IPS-18c (cell line): ENCODE measurements around the gene BRSK1.

Source experiments
- H3K4me3 ChIP-seq: 2 replicates; pipeline ENCODE4 v1.7.0; 2013; ENCODE audit warnings: low read depth, mild to moderate bottlenecking, low read length, moderate library complexity; ENCODE audit not compliant: insufficient read depth
- H3K9me3 ChIP-seq: one replicate; pipeline ENCODE4 v1.6.1; 2013; ENCODE audit warnings: mild to moderate bottlenecking, low read length, moderate library complexity; ENCODE audit not compliant: control insufficient read depth, insufficient read depth

Gene BRSK1

GRCh38 chr19:55283548-55284377 lies at the start of gene BRSK1:
TSS of gene BRSK1 (plus strand) at chr19:55283997. CDS start at chr19:55284443, 446 bp downstream.
- Histone ChIP-seq H3K4me3 (peak within 1 kb of the TSS; percentile 49), H3K9me3 (no peaks in the 10 kb centered on the region)

- no peak overlapping the region for H3K4me3 ChIP-seq
- H3K9me3 ChIP-seq = no peaks in the 10 kb centered on the region
Measured at GRCh38 chr19:55238030-55238429, 45.8 kb upstream of the BRSK1 start.

GRCh38 chr19:55239004-55239403 lies 44.8 kb upstream of the BRSK1 start:
- Histone ChIP-seq H3K4me3 (no peak overlapping the region), H3K9me3 (no peaks in the 10 kb centered on the region)

GRCh38 chr19:55240713-55241020 lies 43.1 kb upstream of the BRSK1 start:
- H3K9me3 ChIP-seq = no peaks in the 10 kb centered on the region
- no peak overlapping the region for H3K4me3 ChIP-seq

GRCh38 chr19:55241143-55241934 lies 42.5 kb upstream of the BRSK1 start:
- H3K4me3 ChIP-seq = no peak overlapping the region
- no peaks in the 10 kb centered on the region for H3K9me3 ChIP-seq

GRCh38 chr19:55241935-55242464 lies 41.8 kb upstream of the BRSK1 start:
- Histone ChIP-seq H3K4me3 (no peak overlapping the region), H3K9me3 (no peaks in the 10 kb centered on the region)

- no peaks in the 10 kb centered on the region for H3K9me3 ChIP-seq
- H3K4me3 ChIP-seq = no peak overlapping the region
Measured at GRCh38 chr19:55242517-55242916, 41.3 kb upstream of the BRSK1 start.

- no peaks in the 10 kb centered on the region for H3K9me3 ChIP-seq
- H3K4me3 ChIP-seq = no peak overlapping the region
Measured at GRCh38 chr19:55244004-55244680, 39.7 kb upstream of the BRSK1 start.

- H3K4me3 ChIP-seq = no peak overlapping the region
- no peaks in the 10 kb centered on the region for H3K9me3 ChIP-seq
Measured at GRCh38 chr19:55245236-55245904, 38.4 kb upstream of the BRSK1 start.

GRCh38 chr19:55246462-55247451 lies 37.0 kb upstream of the BRSK1 start:
- Histone ChIP-seq H3K4me3 (no peak overlapping the region), H3K9me3 (no peaks in the 10 kb centered on the region)

- Histone ChIP-seq H3K9me3 (no peaks in the 10 kb centered on the region), H3K4me3 (no peak overlapping the region)
Measured at GRCh38 chr19:55247621-55248099, 36.1 kb upstream of the BRSK1 start.

- Histone ChIP-seq H3K9me3 (no peaks in the 10 kb centered on the region), H3K4me3 (no peak overlapping the region)
Measured at GRCh38 chr19:55248166-55248675, 35.6 kb upstream of the BRSK1 start.

- H3K4me3 ChIP-seq = no peak overlapping the region
- H3K9me3 ChIP-seq = no peaks in the 10 kb centered on the region
Measured at GRCh38 chr19:55248704-55249103, 35.1 kb upstream of the BRSK1 start.

GRCh38 chr19:55249841-55250240 lies 34.0 kb upstream of the BRSK1 start:
- Histone ChIP-seq H3K9me3 (no peaks in the 10 kb centered on the region), H3K4me3 (no peak overlapping the region)

- Histone ChIP-seq H3K9me3 (no peaks in the 10 kb centered on the region), H3K4me3 (no peak overlapping the region)
Measured at GRCh38 chr19:55250262-55251036, 33.3 kb upstream of the BRSK1 start.
